CD4-positive, alpha-beta memory T cell (primary cell): ENCODE results near the gene ADTRP. TPM values are rescaled to one million over a fixed set of nuclear protein-coding genes. Genes with fewer than 3 reads are reported as not detected.

Source experiments
- CTCF ChIA-PET: fragments of 350-600 bp; sonication (Branson Sonifier 250); formaldehyde crosslinking; loops from one replicate; lab custom pipeline; 2021; ENCODE audit warnings: inconsistent platforms; ENCODE audit not compliant: partially characterized antibody; lab: Charles Lee
- POLR2A ChIA-PET: fragments of 350-600 bp; sonication (Branson Sonifier 250); formaldehyde crosslinking; loops from one replicate; lab custom pipeline; 2021; ENCODE audit not compliant: partially characterized antibody; lab: Charles Lee
- DNase-seq, 5 donors: peaks; one replicate each; pipeline versions ENCODE4 v3.0.0 to v3.0.0-alpha.2; 2020 to 2022; ENCODE audit warnings: mixed read lengths in 1 of 5
- H3K27ac ChIP-seq: one replicate; pipeline ENCODE4 v1.7.0; 2013; ENCODE audit warnings: low read depth, low read length
- H3K27me3 ChIP-seq: 2 replicates; pipeline ENCODE4 v1.7.0; 2013; ENCODE audit warnings: mild to moderate bottlenecking, low read length, moderate library complexity; ENCODE audit not compliant: insufficient read depth
- H3K36me3 ChIP-seq: 2 replicates; pipeline ENCODE4 v1.7.0; 2013; ENCODE audit warnings: mild to moderate bottlenecking, low read length, moderate library complexity; ENCODE audit not compliant: insufficient read depth
- H3K4me1 ChIP-seq: 2 replicates; pipeline ENCODE4 v1.7.0; 2013; ENCODE audit warnings: mild to moderate bottlenecking, low read length, moderate library complexity; ENCODE audit not compliant: insufficient read depth
- H3K4me3 ChIP-seq, 2 donors: one replicate each; pipeline ENCODE4 v1.7.0; 2013; ENCODE audit warnings: low read length in 2 of 2, mild to moderate bottlenecking in 1 of 2
- H3K9me3 ChIP-seq, 2 donors: one replicate each; pipeline ENCODE4 v1.7.0; 2013; ENCODE audit warnings: low read length in 2 of 2, control low read depth in 1 of 2; ENCODE audit not compliant: control insufficient read depth in 1 of 2
- H3K27ac Mint-ChIP-seq, 7 donors: one replicate each; pipeline ENCODE4 v1.8.0; 2020 to 2021; ENCODE audit warnings: mixed read lengths in 7 of 7, mild to moderate bottlenecking in 6 of 7, inconsistent platforms in 3 of 7, moderate library complexity in 3 of 7
- H3K27me3 Mint-ChIP-seq, 2 donors: one replicate each; pipeline ENCODE4 v1.8.0; 2020 to 2021; ENCODE audit warnings: mixed read lengths in 2 of 2
- H3K36me3 Mint-ChIP-seq, 2 donors: one replicate each; pipeline ENCODE4 v1.8.0; 2020 to 2021; ENCODE audit warnings: mixed read lengths in 2 of 2, inconsistent platforms in 1 of 2, mild to moderate bottlenecking in 1 of 2
- H3K4me1 Mint-ChIP-seq, 4 donors: one replicate each; pipeline ENCODE4 v1.8.0; 2020 to 2021; ENCODE audit warnings: mixed read lengths in 4 of 4, mild to moderate bottlenecking in 1 of 4
- H3K4me3 Mint-ChIP-seq, 8 donors: one replicate each; pipeline ENCODE4 v1.8.0; 2020 to 2021; ENCODE audit warnings: mixed read lengths in 8 of 8, mild to moderate bottlenecking in 7 of 8, moderate library complexity in 6 of 8, inconsistent platforms in 3 of 8
- H3K9me3 Mint-ChIP-seq, 8 donors: one replicate each; pipeline ENCODE4 v1.8.0; 2020 to 2021; ENCODE audit warnings: mixed read lengths in 8 of 8, mild to moderate bottlenecking in 5 of 8, inconsistent platforms in 3 of 8, moderate library complexity in 1 of 8
- intact Hi-C: fragments of 100-400 bp; cut with micrococcal nuclease; formaldehyde crosslinking; loops from one replicate; pipeline ENCODE4 v1.15.1; 2023
- polyA plus RNA-seq, 2 donors: library from polyadenylated mRNA; unstranded; fragments of 300-500 nt; fragmentation: Illumina TruSeq; gene quantifications; one replicate each; pipeline ENCODE4 v1.2.3, GENCODE V29; 2021
- total RNA-seq, 2 experiments: library from RNA; stranded (reverse); gene quantifications; one replicate each; pipeline ENCODE4 v1.2.3, GENCODE V29; 2021

The ADTRP gene
- total and polyA plus RNA-seq, 4 experiments from 2014 or later, result 7.0 to 41.9 (median 11.9) TPM

- DNase-seq, result no peak
- no peaks in the 10 kb centered on the region for H3K27me3 ChIP-seq
- H3K36me3 ChIP-seq, result no peaks in the 10 kb centered on the region
- no peaks in the 10 kb centered on the region for H3K4me1 ChIP-seq
- no peaks in the 10 kb centered on the region for H3K27me3 Mint-ChIP-seq
- H3K4me3 ChIP-seq, result no peak overlapping the region
- peaks cover 0 to 6% (median 1%) of the 10 kb centered on the region in 8 donors for H3K9me3 Mint-ChIP-seq
- no peaks in the 10 kb centered on the region for H3K36me3 Mint-ChIP-seq
- no peaks in the 10 kb centered on the region for H3K9me3 ChIP-seq
- H3K27ac Mint-ChIP-seq, result no peak overlapping the region
- ChIA-PET CTCF (no interaction called here), POLR2A (no interaction called here)
- no peaks in the 10 kb centered on the region for H3K4me1 Mint-ChIP-seq
- H3K4me3 Mint-ChIP-seq, result no peak overlapping the region
- intact Hi-C loops, result no loop called here
- H3K27ac ChIP-seq, result no peak overlapping the region
Observed at GRCh38 chr6:11815231-11815630, 36.6 kb upstream of the ADTRP start.

- H3K27me3 ChIP-seq, result no peaks in the 10 kb centered on the region
- no peaks in the 10 kb centered on the region for H3K4me1 ChIP-seq
- no peak overlapping the region for H3K27ac Mint-ChIP-seq
- intact Hi-C loops, result no loop called here
- no peak overlapping the region for H3K4me3 Mint-ChIP-seq
- H3K36me3 Mint-ChIP-seq, result no peaks in the 10 kb centered on the region
- no peak overlapping the region for H3K4me3 ChIP-seq
- no peaks in the 10 kb centered on the region for H3K27me3 Mint-ChIP-seq
- H3K27ac ChIP-seq, result no peak overlapping the region
- CTCF ChIA-PET, result no interaction called here
- DNase-seq, result no peak
- H3K9me3 ChIP-seq, result no peaks in the 10 kb centered on the region
- H3K9me3 Mint-ChIP-seq, result peaks cover 0 to 6% (median under 1%) of the 10 kb centered on the region in 8 donors
- POLR2A ChIA-PET, result no interaction called here
- H3K4me1 Mint-ChIP-seq, result no peaks in the 10 kb centered on the region
- H3K36me3 ChIP-seq, result no peaks in the 10 kb centered on the region
Observed at GRCh38 chr6:11814819-11815218, 36.2 kb upstream of the ADTRP start.

- no peak overlapping the region for H3K4me3 ChIP-seq
- H3K9me3 ChIP-seq, result no peaks in the 10 kb centered on the region
- H3K4me1 ChIP-seq, result no peaks in the 10 kb centered on the region
- DNase-seq, result no peak
- ChIA-PET CTCF (no interaction called here), POLR2A (no interaction called here)
- H3K36me3 ChIP-seq, result no peaks in the 10 kb centered on the region
- H3K4me3 Mint-ChIP-seq, result no peak overlapping the region
- intact Hi-C loops, result no loop called here
- no peaks in the 10 kb centered on the region for H3K27me3 Mint-ChIP-seq
- H3K9me3 Mint-ChIP-seq, result peaks cover 0 to 3% (median 0%) of the 10 kb centered on the region in 8 donors
- no peak overlapping the region for H3K27ac Mint-ChIP-seq
- no peaks in the 10 kb centered on the region for H3K27me3 ChIP-seq
- H3K27ac ChIP-seq, result no peak overlapping the region
- no peaks in the 10 kb centered on the region for H3K4me1 Mint-ChIP-seq
- no peaks in the 10 kb centered on the region for H3K36me3 Mint-ChIP-seq
Observed at GRCh38 chr6:11814106-11814505, 35.5 kb upstream of the ADTRP start.

- H3K27ac ChIP-seq, result no peak overlapping the region
- POLR2A ChIA-PET, result no interaction called here
- CTCF ChIA-PET, result no interaction called here
- no peaks in the 10 kb centered on the region for H3K4me1 ChIP-seq
- no peaks in the 10 kb centered on the region for H3K36me3 ChIP-seq
- H3K27ac Mint-ChIP-seq, result no peak overlapping the region
- DNase-seq, result no peak
- H3K27me3 ChIP-seq, result no peaks in the 10 kb centered on the region
- H3K9me3 Mint-ChIP-seq, result peaks cover 0 to 1% (median 0%) of the 10 kb centered on the region in 8 donors
- H3K27me3 Mint-ChIP-seq, result no peaks in the 10 kb centered on the region
- no peak overlapping the region for H3K4me3 ChIP-seq
- no peak overlapping the region for H3K4me3 Mint-ChIP-seq
- intact Hi-C loops, result no loop called here
- no peaks in the 10 kb centered on the region for H3K36me3 Mint-ChIP-seq
- H3K4me1 Mint-ChIP-seq, result no peaks in the 10 kb centered on the region
- no peaks in the 10 kb centered on the region for H3K9me3 ChIP-seq
Observed at GRCh38 chr6:11813606-11814005, 35.0 kb upstream of the ADTRP start.

- intact Hi-C loops, result no loop called here
- no peaks in the 10 kb centered on the region for H3K4me1 Mint-ChIP-seq
- POLR2A ChIA-PET, result no interaction called here
- DNase-seq, result no peak
- Histone ChIP-seq H3K4me3 (no peak overlapping the region), H3K9me3 (no peaks in the 10 kb centered on the region), H3K4me1 (no peaks in the 10 kb centered on the region), H3K27me3 (no peaks in the 10 kb centered on the region), H3K36me3 (no peaks in the 10 kb centered on the region), H3K27ac (no peak overlapping the region)
- H3K9me3 Mint-ChIP-seq, result peaks cover 0 to 2% (median 0%) of the 10 kb centered on the region in 8 donors
- H3K4me3 Mint-ChIP-seq, result no peak overlapping the region
- H3K27ac Mint-ChIP-seq, result no peak overlapping the region
- H3K36me3 Mint-ChIP-seq, result no peaks in the 10 kb centered on the region
- H3K27me3 Mint-ChIP-seq, result peaks cover 0 to 3% of the 10 kb centered on the region in 2 donors
- CTCF ChIA-PET, result no interaction called here
Observed at GRCh38 chr6:11812951-11813350, 34.3 kb upstream of the ADTRP start.

- no peaks in the 10 kb centered on the region for H3K36me3 ChIP-seq
- H3K4me1 Mint-ChIP-seq, result no peaks in the 10 kb centered on the region
- no peaks in the 10 kb centered on the region for H3K36me3 Mint-ChIP-seq
- no peak overlapping the region for H3K27ac ChIP-seq
- H3K27me3 Mint-ChIP-seq, result peaks cover 0 to 4% of the 10 kb centered on the region in 2 donors
- DNase-seq, result no peak
- H3K27ac Mint-ChIP-seq, result peak overlapping the region in 1 of 7 donors; percentile 47
- H3K9me3 Mint-ChIP-seq, result peaks cover 0 to 2% (median 0%) of the 10 kb centered on the region in 8 donors
- no peaks in the 10 kb centered on the region for H3K9me3 ChIP-seq
- no peaks in the 10 kb centered on the region for H3K27me3 ChIP-seq
- no peak overlapping the region for H3K4me3 ChIP-seq
- POLR2A ChIA-PET, result no interaction called here
- CTCF ChIA-PET, result no interaction called here
- intact Hi-C loops, result no loop called here
- H3K4me3 Mint-ChIP-seq, result no peak overlapping the region
- no peaks in the 10 kb centered on the region for H3K4me1 ChIP-seq
Observed at GRCh38 chr6:11812439-11812838, 33.8 kb upstream of the ADTRP start.

- Histone ChIP-seq H3K27ac (no peak overlapping the region), H3K4me3 (no peak overlapping the region), H3K27me3 (no peaks in the 10 kb centered on the region), H3K36me3 (no peaks in the 10 kb centered on the region), H3K4me1 (no peaks in the 10 kb centered on the region), H3K9me3 (no peaks in the 10 kb centered on the region)
- Mint-ChIP-seq H3K36me3 (no peaks in the 10 kb centered on the region), H3K9me3 (peaks cover 0 to 2% (median 0%) of the 10 kb centered on the region in 8 donors), H3K4me3 (no peak overlapping the region), H3K4me1 (peaks cover 0 to 3% (median under 1%) of the 10 kb centered on the region in 4 donors), H3K27me3 (peaks cover 0 to 4% of the 10 kb centered on the region in 2 donors), H3K27ac (peak overlapping the region in 1 of 7 donors; percentile 11)
- intact Hi-C loops, result no loop called here
- ChIA-PET CTCF (no interaction called here), POLR2A (no interaction called here)
- no peak for DNase-seq
Observed at GRCh38 chr6:11811644-11812264, 33.2 kb upstream of the ADTRP start.
